Measurements from ENCODE around the gene RENBP. TPM values are rescaled to one million over a fixed set of nuclear protein-coding genes. Genes with fewer than 3 reads are reported as not detected.
A peak's percentile ranks its signal among the peaks of the same experiment; 100 is the strongest.

RENBP gene
- polyA plus RNA-seq, 1 of the 3 experiments (the other 2 are of a cell fraction), result 0.90 TPM

DNA sequence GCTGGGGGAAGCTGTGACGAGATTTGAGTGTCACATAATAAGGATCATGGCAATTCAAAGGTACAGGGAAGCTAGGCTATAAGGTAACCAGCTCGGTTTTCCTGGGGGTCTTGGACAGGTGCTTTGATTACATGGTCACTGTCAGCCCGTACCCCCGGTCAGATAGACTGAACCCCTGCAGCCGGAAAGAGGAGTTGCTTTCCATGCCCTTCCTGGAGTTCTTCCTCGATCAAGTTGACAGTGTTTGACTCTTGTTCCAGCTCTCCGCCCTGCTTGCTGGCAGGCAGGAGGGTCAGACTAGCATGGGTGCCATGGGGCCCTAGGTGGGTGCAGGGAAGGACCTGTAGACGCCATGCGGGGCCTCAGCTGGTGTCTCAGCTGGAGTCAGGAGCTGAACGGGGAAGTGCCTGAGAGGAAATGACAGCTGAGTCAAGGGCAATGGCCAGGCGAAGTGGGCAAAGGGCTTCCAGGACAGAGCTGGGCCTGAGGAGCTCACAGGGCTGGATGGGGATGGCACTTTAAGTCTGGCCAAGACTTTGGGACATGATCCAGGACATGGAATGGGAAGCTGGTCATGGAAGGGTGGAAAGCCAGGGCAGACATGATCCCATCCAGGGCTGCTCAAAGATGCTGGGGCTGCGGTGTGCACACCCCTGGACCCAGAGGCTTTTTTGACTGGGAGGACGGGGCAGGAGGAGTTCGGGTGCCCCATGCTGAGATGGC lies 29.7 kb upstream of the RENBP start (continued):
- no peak for TF ChIP-seq GABPA (IDR thresholded peaks at IDR 0.05; ENCODE audit: low read depth)
- TF ChIP-seq MEF2A (IDR thresholded peaks at IDR 0.05; ENCODE audit: borderline replicate concordance, low read depth), result no peak

DNA sequence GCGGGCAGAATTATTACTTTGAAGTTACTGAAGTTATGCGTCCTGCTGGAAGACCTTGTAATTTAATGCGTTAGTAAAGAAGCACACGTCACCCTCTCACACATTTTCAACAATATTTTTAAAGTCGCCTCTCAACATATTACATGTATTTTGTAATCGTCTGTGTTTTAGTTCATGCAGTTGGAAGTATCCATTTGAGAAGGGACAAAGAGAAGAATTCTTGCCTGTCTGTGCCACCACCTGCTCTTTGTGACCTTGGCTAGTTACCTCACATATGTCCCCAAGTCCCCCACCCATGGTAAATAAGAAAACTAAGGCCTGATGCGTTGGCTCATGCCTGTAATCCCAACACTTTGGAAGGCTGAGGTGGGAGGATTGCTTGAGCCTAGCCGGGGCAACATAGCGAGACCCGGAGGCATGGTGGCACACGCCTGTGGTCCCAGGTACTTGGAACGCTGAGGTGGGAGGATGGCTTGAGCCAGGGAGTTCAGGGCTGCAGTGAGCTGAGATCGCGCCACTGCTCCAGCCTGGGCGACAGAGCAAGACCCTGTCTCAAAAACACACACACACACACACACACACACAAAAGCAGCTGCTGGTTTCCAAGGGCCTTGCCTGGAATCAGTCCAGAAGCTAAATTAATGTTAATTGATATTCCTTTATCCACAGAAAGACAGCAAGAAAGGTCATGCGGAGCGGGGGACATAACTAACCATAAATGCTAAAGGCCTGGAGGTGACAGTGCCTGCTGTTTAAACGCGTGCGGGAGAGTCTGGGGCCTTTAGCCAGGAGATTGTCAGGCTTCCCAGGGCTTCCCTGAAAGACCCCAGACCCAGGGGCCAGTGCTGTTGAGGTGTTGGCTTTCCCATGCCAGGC lies 28.9 kb upstream of the RENBP start:
- H2AFZ ChIP-seq (ENCODE audit: low read depth), result peak overlapping the region; percentile 87
- TF ChIP-seq TAF1 (IDR thresholded peaks at IDR 0.05; ENCODE audit: borderline replicate concordance, low read depth, low read length), result no peak
- no peak for TF ChIP-seq POLR2AphosphoS5 (IDR thresholded peaks at IDR 0.05; ENCODE audit: low read depth, low read length)
- TF ChIP-seq FOSL2 (IDR thresholded peaks at IDR 0.05; ENCODE audit: borderline replicate concordance, low read depth), result no peak
- no peak for TF ChIP-seq FOXM1 (IDR thresholded peaks at IDR 0.05; ENCODE audit: low read depth)
- no peak for TF ChIP-seq RFX5 (IDR thresholded peaks at IDR 0.05; ENCODE audit: low read length)
- TF ChIP-seq, protein P1, sequence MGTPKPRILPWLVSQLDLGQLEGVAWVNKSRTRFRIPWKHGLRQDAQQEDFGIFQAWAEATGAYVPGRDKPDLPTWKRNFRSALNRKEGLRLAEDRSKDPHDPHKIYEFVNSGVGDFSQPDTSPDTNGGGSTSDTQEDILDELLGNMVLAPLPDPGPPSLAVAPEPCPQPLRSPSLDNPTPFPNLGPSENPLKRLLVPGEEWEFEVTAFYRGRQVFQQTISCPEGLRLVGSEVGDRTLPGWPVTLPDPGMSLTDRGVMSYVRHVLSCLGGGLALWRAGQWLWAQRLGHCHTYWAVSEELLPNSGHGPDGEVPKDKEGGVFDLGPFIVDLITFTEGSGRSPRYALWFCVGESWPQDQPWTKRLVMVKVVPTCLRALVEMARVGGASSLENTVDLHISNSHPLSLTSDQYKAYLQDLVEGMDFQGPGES (IDR thresholded peaks at IDR 0.05; ENCODE audit: low read depth, low read length), result no peak
- TF ChIP-seq, protein P2, sequence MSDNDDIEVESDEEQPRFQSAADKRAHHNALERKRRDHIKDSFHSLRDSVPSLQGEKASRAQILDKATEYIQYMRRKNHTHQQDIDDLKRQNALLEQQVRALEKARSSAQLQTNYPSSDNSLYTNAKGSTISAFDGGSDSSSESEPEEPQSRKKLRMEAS (IDR thresholded peaks at IDR 0.05; ENCODE audit: low read depth), result no peak
- peak overlapping the region; percentile 90 for H3K9ac ChIP-seq
- H3K79me2 ChIP-seq (ENCODE audit: insufficient read depth), result peaks cover 43% of the 10 kb centered on the region
- no peaks in the 10 kb centered on the region for H3K9me3 ChIP-seq
- peaks cover 0 to 2% of the 10 kb centered on the region in 2 experiments for H3K36me3 ChIP-seq (replicated peaks in 1 of 2; ENCODE audit: control insufficient read depth in 1 of 2, insufficient read depth in 2 of 2, low read length in 1 of 2)
- peaks cover 7% of the 10 kb centered on the region for H3F3A ChIP-seq (replicated peaks; ENCODE audit: insufficient read depth)
- no peak for DNase-seq
- no peaks in the 10 kb centered on the region for H3K9me2 ChIP-seq
- peak overlapping the region; percentile 86 for H3K4me2 ChIP-seq
- H3K4me1 ChIP-seq (ENCODE audit: control insufficient read depth in 1 of 2, insufficient read depth in 2 of 2, low read depth in 1 of 2, low read length in 1 of 2), result peaks cover 3 to 31% of the 10 kb centered on the region in 2 experiments; a peak in 1 of 4 replicates
- POLR2A ChIA-PET, result interaction anchor here (0.5 to 1.5 kb wide), 3 partner anchors 45 to 172 kb away, joined by 3 to 4 read pairs (median 3); partner anchors contain the start of gene IRAK1
- peaks cover 15% of the 10 kb centered on the region for H4K20me1 ChIP-seq (ENCODE audit: insufficient read depth)
- H3K27me3 ChIP-seq (ENCODE audit: insufficient read depth), result no peaks in the 10 kb centered on the region
- CTCF ChIA-PET, result interaction anchor here (1.4 to 1.9 kb wide), 2 partner anchors 26 to 40 kb away, joined by 4 to 13 read pairs; no protein-coding TSS in a partner anchor
- 48% methylated on average over 20 of the region's 20 CpGs for WGBS (ENCODE audit: low lambda C conversion rate)
- peak overlapping the region; percentile 99 for H3K27ac ChIP-seq (ENCODE audit: low read depth in 2 of 2, low read length in 1 of 2)
- H3K4me3 ChIP-seq (ENCODE audit: low read depth in 2 of 2, low read length in 1 of 2), result peak overlapping the region; percentile 83 to 98

Data from SK-N-SH (cell line).